HUES6 (cell line): ENCODE data around the gene ST3GAL3.

Experiments
- H3K27ac ChIP-seq: 2 replicates; pipeline ENCODE4 v1.7.0; 2013; ENCODE audit warnings: low read depth, mild to moderate bottlenecking, low read length, inconsistent platforms
- H3K27me3 ChIP-seq: 2 replicates; pipeline ENCODE4 v1.6.1; 2013; ENCODE audit warnings: low read length; ENCODE audit not compliant: control insufficient read depth, insufficient read depth
- H3K36me3 ChIP-seq: 2 replicates; pipeline ENCODE4 v1.6.1; 2013; ENCODE audit warnings: low read length; ENCODE audit not compliant: control insufficient read depth, insufficient read depth
- H3K4me1 ChIP-seq: 2 replicates; pipeline ENCODE4 v1.6.1; 2013; ENCODE audit warnings: low read length; ENCODE audit not compliant: control insufficient read depth, insufficient read depth
- H3K4me3 ChIP-seq: 2 replicates; pipeline ENCODE4 v1.5.1; 2013; ENCODE audit warnings: low read depth, low read length
- H3K9ac ChIP-seq: one replicate; pipeline ENCODE4 v1.6.1; 2013; ENCODE audit warnings: mild to moderate bottlenecking, low read length
- H3K9me3 ChIP-seq: 2 replicates; pipeline ENCODE4 v1.6.1; 2013; ENCODE audit warnings: low read depth, low read length; ENCODE audit not compliant: control insufficient read depth, insufficient read depth

ST3GAL3 gene

DNA sequence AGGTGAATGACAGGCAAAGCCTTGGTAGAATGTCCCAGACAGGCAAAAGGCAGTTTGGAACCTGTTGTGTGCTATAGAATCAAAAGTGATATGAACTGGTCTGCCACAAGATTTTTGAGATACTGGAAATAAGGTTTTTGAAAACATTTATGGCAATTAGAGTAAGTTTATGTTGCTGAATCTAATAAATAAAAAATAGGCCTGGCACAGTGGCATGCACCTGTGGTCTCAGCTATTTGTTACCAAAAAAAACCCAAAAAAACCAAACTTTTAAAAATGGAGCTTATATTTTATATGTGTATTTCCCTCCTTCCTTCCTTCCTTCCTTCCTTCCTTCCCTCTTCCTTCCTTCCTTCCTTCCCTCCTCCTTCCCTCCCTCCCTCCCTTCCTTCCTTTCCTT, 149.8 kb downstream of the ST3GAL3 start:
- no peak overlapping the region for H3K9ac ChIP-seq
- no peak overlapping the region for H3K4me3 ChIP-seq
- H3K27me3 ChIP-seq: no peaks in the 10 kb centered on the region
- no peak overlapping the region for H3K27ac ChIP-seq
- peaks cover 10% of the 10 kb centered on the region for H3K4me1 ChIP-seq
- H3K9me3 ChIP-seq: no peaks in the 10 kb centered on the region
- H3K36me3 ChIP-seq: no peaks in the 10 kb centered on the region

DNA sequence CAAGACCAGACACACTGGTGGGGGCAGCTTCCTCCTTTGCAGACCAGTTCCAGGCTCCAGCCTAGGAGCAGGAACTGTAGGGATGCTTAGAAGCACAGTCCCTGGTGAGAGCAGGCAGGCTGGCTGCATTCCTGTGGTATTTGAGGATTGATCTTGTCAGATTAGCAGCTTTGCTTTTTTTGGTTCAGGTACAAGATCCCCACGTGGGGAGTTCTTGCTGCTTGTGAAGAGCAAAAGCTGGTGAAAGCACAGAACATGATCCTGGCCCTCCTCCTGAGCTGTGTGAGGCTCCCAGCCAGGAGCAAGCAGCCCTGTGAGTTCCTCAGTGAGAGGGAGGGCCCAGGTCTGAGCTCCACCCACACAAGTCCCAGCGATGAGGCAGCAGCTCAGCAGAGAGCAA, 151.0 kb downstream of the ST3GAL3 start:
- no peak overlapping the region for H3K9ac ChIP-seq
- no peaks in the 10 kb centered on the region for H3K36me3 ChIP-seq
- H3K27ac ChIP-seq: no peak overlapping the region
- peaks cover 10% of the 10 kb centered on the region for H3K4me1 ChIP-seq
- H3K27me3 ChIP-seq: no peaks in the 10 kb centered on the region
- H3K4me3 ChIP-seq: no peak overlapping the region
- no peaks in the 10 kb centered on the region for H3K9me3 ChIP-seq

DNA sequence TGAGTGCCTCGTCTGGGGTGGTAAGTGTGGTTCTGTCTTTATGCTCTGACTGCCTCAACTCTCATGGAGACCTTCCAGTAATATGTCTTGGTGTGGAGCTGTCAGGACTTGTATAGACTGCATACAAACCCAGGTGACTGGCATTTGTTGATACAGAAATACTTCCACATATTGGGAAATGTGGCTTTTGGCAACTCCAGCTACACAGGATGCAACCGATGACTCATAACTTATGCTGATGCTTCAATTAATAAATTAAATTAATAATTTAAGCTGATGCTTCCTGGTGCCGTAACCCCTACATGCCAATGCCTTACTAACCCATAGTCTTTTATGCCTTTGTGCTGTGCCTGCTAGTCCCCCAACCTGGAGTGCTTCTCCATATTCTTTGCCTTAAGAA, 154.0 kb downstream of the ST3GAL3 start:
- peaks cover 10% of the 10 kb centered on the region for H3K4me1 ChIP-seq
- H3K27ac ChIP-seq: no peak overlapping the region

DNA sequence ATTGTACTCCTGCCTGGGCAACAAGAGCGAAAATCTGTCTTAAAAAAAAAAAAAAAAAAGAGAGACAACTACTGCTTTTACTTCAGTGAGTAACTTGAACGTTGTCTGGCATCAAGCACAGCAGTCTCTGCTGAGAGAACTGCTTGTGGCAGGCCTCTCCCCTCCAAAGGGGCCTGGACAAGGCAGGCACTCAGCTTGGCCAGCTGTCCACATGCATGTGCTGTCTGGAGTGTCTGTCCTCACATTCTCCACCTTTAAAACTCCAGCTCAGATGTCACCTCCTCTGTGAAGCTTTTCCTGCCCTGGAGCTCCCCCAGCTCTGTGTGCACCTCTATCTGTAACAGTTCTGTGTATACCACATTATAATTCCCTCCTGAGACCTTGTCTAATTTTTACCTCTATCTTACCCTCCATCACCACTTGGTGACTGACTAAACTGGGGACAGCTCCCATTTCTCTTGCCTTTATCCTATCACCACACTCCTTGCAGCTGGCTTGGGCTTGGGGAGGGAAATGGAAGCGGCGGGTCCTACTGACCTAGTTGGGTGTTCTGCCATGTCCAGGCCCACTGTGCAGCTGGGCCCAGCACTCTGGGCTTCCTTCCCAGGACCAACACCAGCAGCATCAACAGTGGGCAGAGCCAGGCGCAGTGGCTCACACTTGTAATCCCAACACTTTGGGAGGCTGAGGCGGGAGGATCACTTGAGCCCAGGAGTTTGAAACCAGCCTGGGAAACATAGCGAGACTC, 154.8 kb downstream of the ST3GAL3 start:
- Histone ChIP-seq H3K27ac (no peak overlapping the region), H3K36me3 (no peaks in the 10 kb centered on the region), H3K4me3 (no peak overlapping the region), H3K9ac (no peak overlapping the region), H3K4me1 (peaks cover 10% of the 10 kb centered on the region), H3K9me3 (no peaks in the 10 kb centered on the region), H3K27me3 (no peaks in the 10 kb centered on the region)

More for the DNA sequence above, 154.0 kb downstream of the ST3GAL3 start:
- Histone ChIP-seq H3K9ac (no peak overlapping the region), H3K27me3 (no peaks in the 10 kb centered on the region), H3K4me3 (no peak overlapping the region), H3K36me3 (no peaks in the 10 kb centered on the region), H3K9me3 (no peaks in the 10 kb centered on the region)

DNA sequence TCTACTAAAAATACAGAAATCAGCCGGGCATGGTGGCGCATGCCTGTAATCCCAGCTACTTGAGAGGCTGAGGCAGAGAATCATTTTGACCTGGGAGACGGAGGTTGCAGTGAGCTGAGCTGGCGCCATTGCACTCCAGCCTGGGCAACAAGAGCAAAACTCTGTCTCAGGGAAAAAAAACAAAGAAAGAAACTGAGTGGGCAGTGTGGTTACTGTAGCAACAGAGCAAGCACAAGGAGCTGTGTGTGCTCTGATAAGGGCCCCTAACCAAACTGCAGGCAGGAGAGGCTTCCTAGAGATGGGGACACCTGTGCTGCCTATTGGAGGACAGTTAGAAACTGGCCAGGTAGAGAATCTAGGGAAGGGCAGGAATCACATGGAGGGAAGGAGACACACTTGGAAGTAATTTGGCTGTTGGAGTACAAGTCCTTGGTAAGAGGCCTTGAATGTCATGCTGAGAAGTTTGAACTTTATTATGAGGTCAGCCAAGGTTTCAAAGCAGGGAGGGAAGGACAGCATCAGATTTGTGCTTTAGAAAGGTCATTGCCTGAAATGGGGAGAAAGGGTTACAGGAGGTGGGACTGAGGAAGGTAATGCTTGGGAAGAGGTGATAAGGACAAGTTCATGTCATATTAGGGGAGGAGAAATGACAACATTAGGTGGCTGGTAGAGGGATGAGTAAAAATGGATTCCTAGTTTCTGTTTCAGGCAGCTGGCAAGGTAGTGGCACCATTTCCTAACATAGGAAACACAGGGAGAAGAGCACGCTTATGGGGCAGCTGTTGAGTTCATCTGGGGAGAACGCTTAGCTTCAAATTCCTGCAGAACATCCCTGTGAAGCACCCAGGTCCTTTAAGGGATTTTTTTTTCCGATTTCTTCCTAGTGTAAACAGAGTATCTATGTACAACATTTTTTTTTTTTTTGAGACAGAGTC, 157.0 kb downstream of the ST3GAL3 start:
- Histone ChIP-seq H3K9ac (no peak overlapping the region), H3K27me3 (no peaks in the 10 kb centered on the region), H3K9me3 (no peaks in the 10 kb centered on the region), H3K4me3 (no peak overlapping the region), H3K36me3 (no peaks in the 10 kb centered on the region), H3K4me1 (no peaks in the 10 kb centered on the region), H3K27ac (no peak overlapping the region)

DNA sequence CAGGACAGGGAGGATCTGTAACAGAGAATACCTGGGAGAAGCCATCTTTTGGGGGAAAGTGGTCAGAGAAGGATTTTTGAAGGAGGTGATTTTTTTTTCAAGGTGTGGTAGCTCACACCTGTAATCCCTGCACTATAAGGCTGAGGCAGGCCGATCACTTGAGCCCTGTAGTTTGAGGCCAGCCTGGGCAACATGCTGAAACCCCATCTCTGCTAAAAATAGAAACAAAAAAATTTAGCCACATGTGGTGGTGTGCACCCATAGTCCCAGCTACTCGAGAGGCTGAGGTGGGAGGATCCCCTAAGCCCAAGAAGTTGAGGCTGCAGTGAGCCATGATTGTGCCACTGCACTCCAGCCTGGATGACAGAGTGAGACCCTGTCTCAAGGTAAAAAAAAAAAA, 158.9 kb downstream of the ST3GAL3 start:
- Histone ChIP-seq H3K4me3 (no peak overlapping the region), H3K36me3 (no peaks in the 10 kb centered on the region), H3K9ac (no peak overlapping the region), H3K27ac (no peak overlapping the region), H3K27me3 (no peaks in the 10 kb centered on the region), H3K4me1 (no peaks in the 10 kb centered on the region; the same call in 1 of the 2 replicates), H3K9me3 (no peaks in the 10 kb centered on the region)

DNA sequence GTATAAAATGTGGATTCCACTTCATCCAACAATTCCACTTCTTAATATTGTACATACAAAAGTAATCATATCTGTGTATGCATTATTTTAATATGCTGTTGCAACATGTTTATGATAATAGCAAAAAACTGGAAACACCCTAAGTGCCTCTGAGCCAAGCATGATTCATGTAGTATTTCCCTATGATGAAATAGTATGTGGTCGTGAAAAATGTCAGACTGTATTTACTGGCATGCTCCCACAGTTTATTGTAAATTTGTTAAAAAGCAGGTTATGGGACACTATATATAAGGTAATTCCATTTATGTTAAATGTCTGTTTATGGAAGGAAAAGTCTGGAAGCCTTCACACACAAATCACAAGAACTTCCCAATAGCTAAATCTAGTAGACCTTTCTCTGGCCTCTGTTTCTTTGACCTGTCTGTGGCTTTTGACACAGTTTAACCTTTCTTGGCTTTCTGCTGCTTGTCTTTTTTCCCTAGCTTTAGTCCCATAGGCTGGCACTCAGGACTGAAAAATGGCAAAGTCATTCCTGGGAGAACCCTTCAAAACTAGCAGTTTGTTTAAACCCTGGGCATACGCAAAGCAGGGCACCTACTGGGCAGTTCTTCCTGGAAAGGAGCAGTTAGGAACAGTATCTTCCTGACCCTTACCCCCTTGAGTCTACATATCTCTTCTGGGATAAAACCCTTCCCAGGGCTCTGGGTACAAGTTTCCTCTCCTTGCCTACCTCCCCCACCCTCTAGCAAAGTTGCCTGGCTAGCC, 160.8 kb downstream of the ST3GAL3 start:
- Histone ChIP-seq H3K9ac (no peak overlapping the region), H3K36me3 (no peaks in the 10 kb centered on the region), H3K9me3 (no peaks in the 10 kb centered on the region), H3K4me1 (no peaks in the 10 kb centered on the region; the same call in 1 of the 2 replicates), H3K27me3 (no peaks in the 10 kb centered on the region), H3K27ac (no peak overlapping the region), H3K4me3 (no peak overlapping the region)

DNA sequence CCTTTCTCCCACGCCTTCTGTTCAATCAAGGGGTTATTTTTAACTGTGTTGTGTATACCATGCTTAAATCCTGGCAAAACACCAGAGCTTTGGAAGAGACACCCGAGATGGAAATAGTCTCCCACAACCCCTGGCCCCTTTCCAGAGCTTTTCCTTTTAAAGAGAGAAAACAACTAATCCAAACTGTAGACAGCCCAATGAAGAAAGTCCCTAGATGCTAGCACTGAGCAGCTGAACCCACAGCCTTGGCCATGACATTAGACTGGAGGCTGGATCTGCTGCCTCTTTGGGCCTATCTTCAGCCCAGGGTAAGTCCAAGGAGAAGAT, 161.4 kb downstream of the ST3GAL3 start:
- H3K27ac ChIP-seq: no peak overlapping the region
- no peaks in the 10 kb centered on the region for H3K36me3 ChIP-seq
- H3K4me3 ChIP-seq: no peak overlapping the region
- H3K9me3 ChIP-seq: no peaks in the 10 kb centered on the region
- no peak overlapping the region for H3K9ac ChIP-seq
- H3K27me3 ChIP-seq: no peaks in the 10 kb centered on the region
- no peaks in the 10 kb centered on the region; the same call in 1 of the 2 replicates for H3K4me1 ChIP-seq

DNA sequence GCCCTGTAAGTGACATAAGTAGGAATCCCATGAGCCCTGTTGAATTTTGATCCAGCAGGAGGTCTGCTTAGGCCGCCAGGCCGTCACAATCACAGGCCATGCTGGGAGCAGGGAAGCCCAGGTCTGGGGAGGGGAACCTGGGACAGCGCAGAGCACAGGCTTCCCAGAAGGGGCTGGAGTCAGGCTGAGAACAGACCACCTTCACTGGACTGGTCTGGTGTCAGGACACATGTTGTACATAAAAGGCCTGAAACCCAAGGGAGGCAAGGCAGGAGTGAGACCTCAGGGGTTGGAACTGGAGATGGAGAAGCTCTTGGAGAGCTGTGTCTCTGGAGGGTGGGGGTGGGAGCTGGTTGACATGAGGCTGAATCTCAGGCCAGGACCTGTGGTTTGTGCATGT, 163.0 kb downstream of the ST3GAL3 start:
- H3K27me3 ChIP-seq: no peaks in the 10 kb centered on the region
- no peaks in the 10 kb centered on the region for H3K9me3 ChIP-seq
- H3K36me3 ChIP-seq: no peaks in the 10 kb centered on the region
- no peak overlapping the region for H3K27ac ChIP-seq
- no peak overlapping the region for H3K9ac ChIP-seq
- H3K4me1 ChIP-seq: no peaks in the 10 kb centered on the region; the same call in 1 of the 2 replicates
- H3K4me3 ChIP-seq: no peak overlapping the region

DNA sequence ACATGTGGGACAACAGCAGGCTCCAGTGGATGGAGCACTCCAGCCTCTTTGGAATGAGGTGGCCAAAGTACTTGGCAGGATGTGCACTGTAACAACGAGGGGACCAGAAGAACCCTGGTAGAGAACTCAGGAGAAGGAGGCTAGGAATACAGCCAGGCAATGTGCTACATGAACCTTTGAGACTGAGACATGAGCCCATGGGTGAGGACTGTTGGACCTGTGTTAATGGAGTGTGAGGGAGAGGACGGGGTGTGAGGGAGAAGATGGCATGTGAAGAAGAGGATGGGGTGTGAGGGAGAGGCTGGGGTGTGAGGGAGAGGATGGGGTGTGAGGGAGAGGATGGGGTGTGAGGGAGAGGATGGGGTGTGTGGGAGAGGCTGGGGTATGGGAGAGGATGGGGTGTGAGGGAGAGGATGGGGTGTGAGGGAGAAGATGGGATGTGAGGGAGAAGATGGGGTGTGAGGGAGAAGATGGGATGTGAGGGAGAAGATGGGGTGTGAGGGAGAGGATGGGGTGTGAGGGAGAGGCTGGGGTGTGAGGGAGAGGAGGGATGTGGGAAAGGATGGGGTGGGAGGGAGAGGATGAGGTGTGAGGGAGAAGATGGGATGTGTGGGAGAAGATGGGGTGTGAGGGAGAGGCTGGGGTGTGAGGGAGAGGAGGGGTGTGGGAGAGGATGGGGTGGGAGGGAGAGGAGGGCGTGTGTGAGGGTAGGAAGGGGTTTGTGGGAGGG, 164.0 kb downstream of the ST3GAL3 start:
- Histone ChIP-seq H3K36me3 (no peaks in the 10 kb centered on the region), H3K4me1 (no peaks in the 10 kb centered on the region; the same call in 1 of the 2 replicates), H3K9me3 (no peaks in the 10 kb centered on the region)

More for the DNA sequence above, 164.0 kb downstream of the ST3GAL3 start:
- no peak overlapping the region for H3K27ac ChIP-seq
- H3K4me3 ChIP-seq: no peak overlapping the region
- H3K9ac ChIP-seq: no peak overlapping the region
- H3K27me3 ChIP-seq: no peaks in the 10 kb centered on the region
